PC-3 (cell line): ENCODE measurements around the gene COA1.

Experiments used
- EZH2 ChIP-seq: fragments of 300-600 bp; sonication (generic); IDR thresholded peaks from one replicate; pipeline ENCODE4 v1.6.1; 2017; ENCODE audit warnings: antibody characterized with exemption, mild to moderate bottlenecking, low read length; ENCODE audit not compliant: unreplicated experiment
- TF ChIP-seq, protein P1 (sequence below): fragments of 300-600 bp; sonication (generic); conservative IDR thresholded peaks from 2 replicates; pipeline ENCODE4 v1.5.1; 2017; ENCODE audit warnings: antibody characterized with exemption, low read depth, mild to moderate bottlenecking, low read length

DNA sequence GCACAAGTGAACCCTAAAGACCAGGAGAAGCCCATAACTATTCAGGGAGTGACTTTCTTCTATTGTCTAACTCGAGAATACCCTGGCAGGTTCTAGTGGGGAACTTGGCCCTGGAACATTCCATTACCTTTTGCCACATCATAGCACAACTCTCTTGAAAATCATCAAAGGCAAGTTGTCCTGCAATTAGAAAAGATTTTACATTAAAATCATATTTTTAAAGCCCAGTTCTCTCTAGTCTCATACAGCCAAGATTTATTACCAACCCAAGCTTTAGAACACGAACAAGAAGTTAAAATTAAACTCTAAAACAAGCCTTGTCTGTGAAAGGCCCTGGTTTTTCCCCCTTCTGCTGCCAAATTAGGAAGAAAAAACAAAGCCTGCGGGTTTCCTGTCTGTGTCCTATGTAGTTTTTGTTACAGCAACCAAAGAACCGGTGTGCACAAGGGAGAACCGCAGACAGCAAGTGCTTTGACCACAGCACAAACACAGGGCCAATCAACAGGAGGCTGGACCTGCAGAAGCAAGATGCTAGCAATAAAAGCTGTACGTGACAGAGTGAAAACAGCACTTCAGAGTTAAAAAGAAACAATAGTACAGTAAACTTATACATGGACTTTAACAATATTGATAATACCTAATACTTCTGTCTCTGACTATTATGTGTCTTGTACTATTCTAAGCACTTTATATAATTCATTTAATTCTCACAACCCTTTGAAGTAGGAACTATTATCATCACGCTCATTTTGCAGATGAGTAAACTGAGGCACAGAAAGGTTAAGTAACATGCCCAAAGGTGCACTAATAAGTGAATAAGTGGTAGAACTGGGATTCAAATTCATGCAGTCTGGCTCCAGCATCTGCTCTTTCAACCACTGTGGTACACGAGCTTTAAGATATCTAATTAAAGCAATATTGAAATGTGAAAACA is 80.6 kb downstream of the COA1 start:
- TF ChIP-seq, protein P1, sequence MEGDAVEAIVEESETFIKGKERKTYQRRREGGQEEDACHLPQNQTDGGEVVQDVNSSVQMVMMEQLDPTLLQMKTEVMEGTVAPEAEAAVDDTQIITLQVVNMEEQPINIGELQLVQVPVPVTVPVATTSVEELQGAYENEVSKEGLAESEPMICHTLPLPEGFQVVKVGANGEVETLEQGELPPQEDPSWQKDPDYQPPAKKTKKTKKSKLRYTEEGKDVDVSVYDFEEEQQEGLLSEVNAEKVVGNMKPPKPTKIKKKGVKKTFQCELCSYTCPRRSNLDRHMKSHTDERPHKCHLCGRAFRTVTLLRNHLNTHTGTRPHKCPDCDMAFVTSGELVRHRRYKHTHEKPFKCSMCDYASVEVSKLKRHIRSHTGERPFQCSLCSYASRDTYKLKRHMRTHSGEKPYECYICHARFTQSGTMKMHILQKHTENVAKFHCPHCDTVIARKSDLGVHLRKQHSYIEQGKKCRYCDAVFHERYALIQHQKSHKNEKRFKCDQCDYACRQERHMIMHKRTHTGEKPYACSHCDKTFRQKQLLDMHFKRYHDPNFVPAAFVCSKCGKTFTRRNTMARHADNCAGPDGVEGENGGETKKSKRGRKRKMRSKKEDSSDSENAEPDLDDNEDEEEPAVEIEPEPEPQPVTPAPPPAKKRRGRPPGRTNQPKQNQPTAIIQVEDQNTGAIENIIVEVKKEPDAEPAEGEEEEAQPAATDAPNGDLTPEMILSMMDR, result no peak
- no peak for TF ChIP-seq EZH2
